Keratinocyte (primary cell): ENCODE data around the gene OGFOD3.

ENCODE experiments used
- EZH2 ChIP-seq: IDR thresholded peaks from one replicate; pipeline ENCODE4 v1.6.1; 2012; ENCODE audit warnings: inconsistent platforms, mild to moderate bottlenecking, low read length, moderate library complexity
- TF ChIP-seq, protein P1 (sequence below), 3 experiments: IDR thresholded peaks in 1 of 3; conservative IDR thresholded peaks in 1 of 3; optimal IDR thresholded peaks in 1 of 3; 2 replicates in 2 of 3; 3 replicates in 1 of 3; pipeline versions ENCODE3 to v1.5.1; 2011; ENCODE audit warnings: low read length in 3 of 3, mild to moderate bottlenecking in 3 of 3, moderate library complexity in 2 of 3, control low read depth in 1 of 3, inconsistent platforms in 1 of 3; ENCODE audit not compliant: insufficient read depth in 2 of 3; ENCODE audit errors: extremely low read depth in 1 of 3

DNA sequence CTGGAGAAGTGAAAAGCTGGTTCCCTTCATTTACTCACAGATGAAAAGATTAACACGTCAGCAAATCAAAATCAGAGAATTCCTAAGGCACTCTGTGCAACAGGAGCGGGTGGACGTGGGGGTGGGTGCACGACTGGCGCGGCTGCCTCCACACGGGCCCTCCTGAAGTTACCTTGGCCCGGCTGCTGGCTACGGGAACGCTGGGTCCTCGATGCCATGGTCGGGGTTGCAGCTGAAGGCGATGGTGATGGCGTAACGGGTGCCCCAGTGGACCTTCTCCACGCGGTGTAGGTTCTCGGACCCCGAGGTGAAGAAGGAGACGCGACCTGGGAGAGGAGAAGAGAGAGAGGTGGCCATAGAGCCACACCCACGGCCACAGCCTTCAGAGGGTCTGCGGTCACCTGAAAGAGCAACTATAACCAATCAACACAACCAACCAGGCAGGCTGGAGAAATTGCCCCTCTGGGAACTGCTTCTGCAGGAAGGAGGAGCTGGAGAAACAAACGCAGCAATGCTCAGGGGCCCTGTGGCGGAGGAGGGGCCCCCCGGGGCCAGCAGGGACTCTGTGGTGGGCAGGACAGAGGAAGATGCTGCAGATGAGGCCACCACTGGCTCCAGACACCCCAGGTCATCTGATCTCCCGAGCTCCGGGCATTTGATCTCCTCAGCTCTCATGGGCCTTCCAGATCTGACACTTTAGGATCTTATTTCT lies 26.0 kb downstream of the OGFOD3 start:
- no peak for TF ChIP-seq EZH2
- TF ChIP-seq, protein P1, sequence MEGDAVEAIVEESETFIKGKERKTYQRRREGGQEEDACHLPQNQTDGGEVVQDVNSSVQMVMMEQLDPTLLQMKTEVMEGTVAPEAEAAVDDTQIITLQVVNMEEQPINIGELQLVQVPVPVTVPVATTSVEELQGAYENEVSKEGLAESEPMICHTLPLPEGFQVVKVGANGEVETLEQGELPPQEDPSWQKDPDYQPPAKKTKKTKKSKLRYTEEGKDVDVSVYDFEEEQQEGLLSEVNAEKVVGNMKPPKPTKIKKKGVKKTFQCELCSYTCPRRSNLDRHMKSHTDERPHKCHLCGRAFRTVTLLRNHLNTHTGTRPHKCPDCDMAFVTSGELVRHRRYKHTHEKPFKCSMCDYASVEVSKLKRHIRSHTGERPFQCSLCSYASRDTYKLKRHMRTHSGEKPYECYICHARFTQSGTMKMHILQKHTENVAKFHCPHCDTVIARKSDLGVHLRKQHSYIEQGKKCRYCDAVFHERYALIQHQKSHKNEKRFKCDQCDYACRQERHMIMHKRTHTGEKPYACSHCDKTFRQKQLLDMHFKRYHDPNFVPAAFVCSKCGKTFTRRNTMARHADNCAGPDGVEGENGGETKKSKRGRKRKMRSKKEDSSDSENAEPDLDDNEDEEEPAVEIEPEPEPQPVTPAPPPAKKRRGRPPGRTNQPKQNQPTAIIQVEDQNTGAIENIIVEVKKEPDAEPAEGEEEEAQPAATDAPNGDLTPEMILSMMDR (optimal IDR thresholded peaks at IDR 0.05 in 1 of 3, IDR thresholded peaks at IDR 0.05 in 1 of 3, conservative IDR thresholded peaks at IDR 0.05 in 1 of 3; ENCODE audit: extremely low read depth in 1 of 3, insufficient read depth in 2 of 3, low read length in 3 of 3): no peak
